Measurements from ENCODE around the gene ATMIN. TPM values are rescaled to one million over a fixed set of nuclear protein-coding genes. Genes with fewer than 3 reads are reported as not detected.

The ATMIN gene
- total and polyA plus RNA-seq, 2 of the 13 experiments (the other 11 are each of a cell fraction or from before 2014, with no cell fraction given) = 34.6 to 60.4 TPM

DNA sequence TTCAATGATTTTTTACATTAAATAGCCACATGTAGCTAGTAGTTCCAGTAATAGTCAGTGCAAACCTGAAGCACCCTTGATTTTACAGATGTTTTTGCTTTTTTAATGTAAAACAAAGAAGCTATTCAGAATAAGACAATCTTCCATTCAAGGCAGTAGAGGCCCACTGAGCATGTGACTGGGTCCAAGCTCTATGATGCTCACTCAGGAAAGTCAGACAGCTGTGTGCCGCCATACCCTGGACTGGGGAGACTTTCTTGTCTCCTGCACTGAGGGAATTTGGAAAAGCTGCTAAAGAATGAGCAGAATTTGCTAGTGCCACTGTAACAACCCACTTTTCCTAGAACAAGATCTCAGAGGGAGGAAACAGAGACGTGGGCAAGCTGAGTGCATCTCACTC lies 17.1 kb upstream of the ATMIN start (continued):
- TF ChIP-seq SNAPC4 (CRISPR knock-in tag; IDR thresholded peaks at IDR 0.05) = no peak

GRCh38 chr16:81026429-81026828 lies 9.2 kb upstream of the ATMIN start:
- 96% methylated on average over 4 of the region's 4 CpGs for WGBS (ENCODE audit: low lambda C conversion rate)
- Histone ChIP-seq H3K9ac (ENCODE audit: insufficient read depth, low read depth, low read length) (no peak overlapping the region), H3K79me2 (ENCODE audit: insufficient read depth, low read length) (no peaks in the 10 kb centered on the region), H3K36me3 (replicated peaks in 1 of 2; ENCODE audit: control insufficient read depth in 1 of 2, insufficient read depth in 2 of 2, low read length in 2 of 2) (peaks cover 9 to 66% of the 10 kb centered on the region in 2 experiments), H3K27ac (ENCODE audit: extremely low read length, insufficient read depth, low read length) (no peak overlapping the region), H3K27me3 (ENCODE audit: control insufficient read depth in 1 of 2, insufficient read depth in 2 of 2, low read length in 2 of 2) (no peaks in the 10 kb centered on the region), H4K20me1 (ENCODE audit: insufficient read depth, low read length) (no peaks in the 10 kb centered on the region), H2AFZ (ENCODE audit: low read length) (no peak overlapping the region), H3K9me3 (ENCODE audit: low read length) (no peaks in the 10 kb centered on the region), H3K4me2 (ENCODE audit: low read depth, low read length) (no peak overlapping the region), H3K4me1 (ENCODE audit: insufficient read depth, low read length) (no peaks in the 10 kb centered on the region), H3K4me3 (replicated peaks in 1 of 3; ENCODE audit: insufficient read depth in 1 of 3, low read depth in 2 of 3, low read length in 3 of 3) (no peak overlapping the region)
- ATAC-seq (no peak), FAIRE-seq (no peak), DNase-seq (ENCODE audit: low spot score) (no peak)
- intact Hi-C loops (cut with micrococcal nuclease; ENCODE audit: unreplicated experiment) (no loop called here), in situ Hi-C loops (cut with HindIII; ENCODE audit: extremely low pct_ligation_motif_present, low pct_unique_long_range_greater_than_20kb) (loop anchor here (25.0 kb wide), 1 partner anchor 711 kb away; no protein-coding TSS in a partner anchor)
- POLR2A ChIA-PET = no interaction called here
- no TSS peak for BruUV-seq (replicated peaks)
- peak; percentile 71; the same call in 1 of the 2 replicates for TF ChIP-seq CEBPB (IDR thresholded peaks at IDR 0.05; ENCODE audit: borderline replicate concordance, low read depth, low read length)
- no peak for TF ChIP-seq TFAP4 (IDR thresholded peaks at IDR 0.05; ENCODE audit: borderline replicate concordance, low read depth)
- TF ChIP-seq, protein P1, sequence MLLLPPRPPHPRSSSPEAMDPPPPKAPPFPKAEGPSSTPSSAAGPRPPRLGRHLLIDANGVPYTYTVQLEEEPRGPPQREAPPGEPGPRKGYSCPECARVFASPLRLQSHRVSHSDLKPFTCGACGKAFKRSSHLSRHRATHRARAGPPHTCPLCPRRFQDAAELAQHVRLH (CRISPR knock-in tag; IDR thresholded peaks at IDR 0.05; ENCODE audit: borderline replicate concordance, low read depth) = no peak
- CTCF ChIA-PET (ENCODE audit: low intra/inter-chr PET ratio, low total read pairs) = no interaction called here
